ENCODE measurements around the gene NHERF1. TPM values are rescaled to one million over a fixed set of nuclear protein-coding genes. Genes with fewer than 3 reads are reported as not detected.

NHERF1 gene
- total and polyA plus RNA-seq, 2 donors (not counting 3 experiments of a cell fraction or from before 2014, with no cell fraction given): 24.4 to 26.9 TPM

- BruUV-seq (replicated peaks): no TSS peak
- H3K9ac ChIP-seq (replicated peaks; ENCODE audit: extremely low read depth, insufficient read depth, low read length): no peak overlapping the region
- H3K27ac ChIP-seq (ENCODE audit: insufficient read depth, low read depth, low read length): no peak overlapping the region
- H3K79me2 ChIP-seq (ENCODE audit: control insufficient read depth, insufficient read depth, low read length): no peaks in the 10 kb centered on the region
- TF ChIP-seq, protein P1, sequence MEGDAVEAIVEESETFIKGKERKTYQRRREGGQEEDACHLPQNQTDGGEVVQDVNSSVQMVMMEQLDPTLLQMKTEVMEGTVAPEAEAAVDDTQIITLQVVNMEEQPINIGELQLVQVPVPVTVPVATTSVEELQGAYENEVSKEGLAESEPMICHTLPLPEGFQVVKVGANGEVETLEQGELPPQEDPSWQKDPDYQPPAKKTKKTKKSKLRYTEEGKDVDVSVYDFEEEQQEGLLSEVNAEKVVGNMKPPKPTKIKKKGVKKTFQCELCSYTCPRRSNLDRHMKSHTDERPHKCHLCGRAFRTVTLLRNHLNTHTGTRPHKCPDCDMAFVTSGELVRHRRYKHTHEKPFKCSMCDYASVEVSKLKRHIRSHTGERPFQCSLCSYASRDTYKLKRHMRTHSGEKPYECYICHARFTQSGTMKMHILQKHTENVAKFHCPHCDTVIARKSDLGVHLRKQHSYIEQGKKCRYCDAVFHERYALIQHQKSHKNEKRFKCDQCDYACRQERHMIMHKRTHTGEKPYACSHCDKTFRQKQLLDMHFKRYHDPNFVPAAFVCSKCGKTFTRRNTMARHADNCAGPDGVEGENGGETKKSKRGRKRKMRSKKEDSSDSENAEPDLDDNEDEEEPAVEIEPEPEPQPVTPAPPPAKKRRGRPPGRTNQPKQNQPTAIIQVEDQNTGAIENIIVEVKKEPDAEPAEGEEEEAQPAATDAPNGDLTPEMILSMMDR (IDR thresholded peaks at IDR 0.05; ENCODE audit: extremely low read depth in 1 of 2, insufficient read depth in 1 of 2, low read depth in 1 of 2, low read length in 2 of 2): no peak
- H4K20me1 ChIP-seq (replicated peaks; ENCODE audit: control insufficient read depth, extremely low read depth, insufficient read depth, low read length): no peaks in the 10 kb centered on the region
- H3K4me3 ChIP-seq (replicated peaks in 1 of 3; ENCODE audit: insufficient read depth in 1 of 3, low read depth in 1 of 3, low read length in 3 of 3): no peak overlapping the region
- H3K9me3 ChIP-seq (replicated peaks; ENCODE audit: control insufficient read depth, insufficient read depth, low read length): no peaks in the 10 kb centered on the region
- H3K36me3 ChIP-seq (ENCODE audit: control insufficient read depth in 2 of 2, extremely low read depth in 1 of 2, insufficient read depth in 2 of 2, low read length in 2 of 2): no peaks in the 10 kb centered on the region
- POLR2A ChIA-PET: no interaction called here
- no peak overlapping the region for H2AFZ ChIP-seq (ENCODE audit: low read depth, low read length)
- FAIRE-seq: no peak
- H3K27me3 ChIP-seq (ENCODE audit: control insufficient read depth in 2 of 2, insufficient read depth in 2 of 2, low read length in 2 of 2): no peaks in the 10 kb centered on the region
- dilution Hi-C loops (cut with MboI; ENCODE audit: extremely low pct_ligation_motif_present, low sequenced_read_pairs) (no loop called here), intact Hi-C loops (cut with micrococcal nuclease) (no loop called here)
- CTCF ChIA-PET: interaction anchor here (1.6 kb wide), 1 partner anchor 33 kb away, joined by 3 read pairs; no protein-coding TSS in a partner anchor
- H3K4me1 ChIP-seq (ENCODE audit: control insufficient read depth, extremely low read depth, insufficient read depth, low read length): no peaks in the 10 kb centered on the region
- H3K9me1 ChIP-seq (replicated peaks; ENCODE audit: control insufficient read depth, extremely low read depth, insufficient read depth, low read length): no peaks in the 10 kb centered on the region
- no peak overlapping the region for H3K4me2 ChIP-seq (ENCODE audit: insufficient read depth, low read length)
- no peak for DNase-seq (ENCODE audit: low read depth, low spot score)
Measured at GRCh38 chr17:74703311-74703710, 45.1 kb upstream of the NHERF1 start.

GRCh38 chr17:74704544-74704943 is 43.9 kb upstream of the NHERF1 start:
- intact Hi-C loops (cut with micrococcal nuclease): no loop called here
- H3K9ac ChIP-seq (replicated peaks; ENCODE audit: extremely low read depth, insufficient read depth, low read length): no peak overlapping the region
- no peak for TF ChIP-seq POLR2AphosphoS5 (IDR thresholded peaks at IDR 0.05; ENCODE audit: insufficient read depth, low read depth, low read length)
- TF ChIP-seq, protein P1 (IDR thresholded peaks at IDR 0.05; ENCODE audit: extremely low read depth in 1 of 2, insufficient read depth in 1 of 2, low read depth in 1 of 2, low read length in 2 of 2): no peak
- no peak for TF ChIP-seq FOS (IDR thresholded peaks at IDR 0.05; ENCODE audit: borderline replicate concordance, insufficient read depth, low read length)
- no peak for TF ChIP-seq EZH2 (IDR thresholded peaks at IDR 0.05; ENCODE audit: borderline replicate concordance, low read depth, low read length, severe bottlenecking)
- TF ChIP-seq POLR2A (IDR thresholded peaks at IDR 0.05; ENCODE audit: low read depth, low read length): no peak
- TF ChIP-seq GATA2 (IDR thresholded peaks at IDR 0.05; ENCODE audit: insufficient read depth, insufficient read length, low read depth, low read length): no peak
- TF ChIP-seq, protein P2, sequence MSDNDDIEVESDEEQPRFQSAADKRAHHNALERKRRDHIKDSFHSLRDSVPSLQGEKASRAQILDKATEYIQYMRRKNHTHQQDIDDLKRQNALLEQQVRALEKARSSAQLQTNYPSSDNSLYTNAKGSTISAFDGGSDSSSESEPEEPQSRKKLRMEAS (IDR thresholded peaks at IDR 0.05; ENCODE audit: insufficient read depth, insufficient read length): no peak
- TF ChIP-seq MYC (IDR thresholded peaks at IDR 0.05; ENCODE audit: low read depth, low read length): no peak
- TF ChIP-seq JUN (IDR thresholded peaks at IDR 0.05; ENCODE audit: borderline replicate concordance, insufficient read depth, insufficient read length, low read depth): no peak
- H3K27me3 ChIP-seq (ENCODE audit: control insufficient read depth in 2 of 2, insufficient read depth in 2 of 2, low read length in 2 of 2): no peaks in the 10 kb centered on the region
- DNase-seq (ENCODE audit: low read depth, low spot score): no peak
- H3K4me2 ChIP-seq (ENCODE audit: insufficient read depth, low read length): no peak overlapping the region
- POLR2A ChIA-PET: no interaction called here
- H3K4me3 ChIP-seq (replicated peaks in 1 of 3; ENCODE audit: insufficient read depth in 1 of 3, low read depth in 1 of 3, low read length in 3 of 3): no peak overlapping the region
- no peak overlapping the region for H3K27ac ChIP-seq (ENCODE audit: insufficient read depth, low read depth, low read length)
- H3K36me3 ChIP-seq (ENCODE audit: control insufficient read depth in 2 of 2, extremely low read depth in 1 of 2, insufficient read depth in 2 of 2, low read length in 2 of 2): no peaks in the 10 kb centered on the region
- dilution Hi-C loops (cut with MboI; ENCODE audit: extremely low pct_ligation_motif_present, low sequenced_read_pairs): no loop called here
- H3K9me3 ChIP-seq (replicated peaks; ENCODE audit: control insufficient read depth, insufficient read depth, low read length): no peaks in the 10 kb centered on the region
- no peaks in the 10 kb centered on the region for H3K4me1 ChIP-seq (ENCODE audit: control insufficient read depth, extremely low read depth, insufficient read depth, low read length)
- no peak overlapping the region for H2AFZ ChIP-seq (ENCODE audit: low read depth, low read length)
- H3K9me1 ChIP-seq (replicated peaks; ENCODE audit: control insufficient read depth, extremely low read depth, insufficient read depth, low read length): no peaks in the 10 kb centered on the region
- CTCF ChIA-PET: no interaction called here
- H4K20me1 ChIP-seq (replicated peaks; ENCODE audit: control insufficient read depth, extremely low read depth, insufficient read depth, low read length): no peaks in the 10 kb centered on the region
- H3K79me2 ChIP-seq (ENCODE audit: control insufficient read depth, insufficient read depth, low read length): no peaks in the 10 kb centered on the region
- FAIRE-seq: no peak
- no TSS peak for BruUV-seq (replicated peaks)
